Suprapubic skin (tissue), 4 donors: ENCODE measurements around the gene MAPK13. TPM values are rescaled to one million over a fixed set of nuclear protein-coding genes. Genes with fewer than 3 reads are reported as not detected.

Experiments
- DNase-seq, 2 donors: peaks; one replicate each; pipeline ENCODE4 v3.0.0-alpha.2; 2019; ENCODE audit warnings: low spot score in 2 of 2
- H3K27ac ChIP-seq: fragments of 200-600 bp; sonication (generic); one replicate; pipeline ENCODE4 v1.5.1; 2019
- H3K27me3 ChIP-seq: fragments of 200-600 bp; sonication (generic); one replicate; pipeline ENCODE4 v1.5.1; 2019
- H3K36me3 ChIP-seq: fragments of 200-600 bp; sonication (generic); one replicate; pipeline ENCODE4 v1.5.1; 2019
- H3K4me1 ChIP-seq: fragments of 200-600 bp; sonication (generic); one replicate; pipeline ENCODE4 v1.5.1; 2019
- H3K4me3 ChIP-seq: fragments of 200-600 bp; sonication (generic); one replicate; pipeline ENCODE4 v1.5.1; 2019; ENCODE audit warnings: mild to moderate bottlenecking
- H3K9me3 ChIP-seq: fragments of 200-600 bp; sonication (generic); one replicate; pipeline ENCODE4 v1.5.1; 2019
- EP300 ChIP-seq: sonication (generic); formaldehyde crosslinking; IDR thresholded peaks from one replicate; pipeline ENCODE4 v1.6.1; 2017; ENCODE audit warnings: antibody characterized with exemption
- POLR2A ChIP-seq, 2 donors: fragments of 450-650 bp; IDR thresholded peaks; one replicate each; pipeline ENCODE4 v1.6.1; 2017; ENCODE audit warnings: antibody characterized with exemption in 2 of 2, mild to moderate bottlenecking in 2 of 2, moderate library complexity in 2 of 2
- POLR2AphosphoS5 ChIP-seq, 3 donors: sonication (generic); formaldehyde crosslinking; IDR thresholded peaks; one replicate each; pipeline ENCODE4 v1.6.1; 2017; ENCODE audit warnings: antibody characterized with exemption in 3 of 3
- WGBS: methylation state at CpG from one replicate; pipeline ENCODE4 v1.1.5; 2018; 5-methylcytosine and 5-hydroxymethylcytosine counted together
- total RNA-seq, 4 donors: library from RNA; depleted of rRNA; stranded (reverse); fragments of >200 nt; gene quantifications; one replicate each; pipeline ENCODE4 v1.1.0, GENCODE V29; 2016
- TF ChIP-seq, protein P1 (sequence below), 2 donors: fragments of 200-600 bp in 1 of 2; fragments of 450-650 bp in 1 of 2; sonication (generic) in 1 of 2; IDR thresholded peaks; one replicate each; pipeline ENCODE4 v1.5.1; 2016 to 2019; ENCODE audit warnings: antibody characterized with exemption in 2 of 2, mild to moderate bottlenecking in 1 of 2, moderate library complexity in 1 of 2

MAPK13 gene
- total RNA-seq, 4 donors from 2014 or later: 72.5 to 109 (median 105) TPM

DNA sequence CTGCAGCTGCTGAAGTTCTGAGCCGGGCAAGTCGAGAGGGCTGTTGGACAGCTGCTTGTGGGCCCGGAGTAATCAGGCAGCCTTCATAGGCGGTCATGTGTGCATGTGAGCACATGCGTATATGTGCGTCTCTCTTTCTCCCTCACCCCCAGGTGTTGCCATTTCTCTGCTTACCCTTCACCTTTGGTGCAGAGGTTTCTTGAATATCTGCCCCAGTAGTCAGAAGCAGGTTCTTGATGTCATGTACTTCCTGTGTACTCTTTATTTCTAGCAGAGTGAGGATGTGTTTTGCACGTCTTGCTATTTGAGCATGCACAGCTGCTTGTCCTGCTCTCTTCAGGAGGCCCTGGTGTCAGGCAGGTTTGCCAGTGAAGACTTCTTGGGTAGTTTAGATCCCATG lies 21.2 kb upstream of the MAPK13 start:
- Histone ChIP-seq H3K27ac (no peak overlapping the region), H3K27me3 (no peaks in the 10 kb centered on the region), H3K9me3 (no peaks in the 10 kb centered on the region), H3K4me1 (peaks cover 6% of the 10 kb centered on the region), H3K4me3 (no peak overlapping the region), H3K36me3 (peaks cover 60% of the 10 kb centered on the region)
- DNase-seq: no peak
- 86% methylated on average over 7 of the region's 7 CpGs for WGBS
- TF ChIP-seq, protein P1, sequence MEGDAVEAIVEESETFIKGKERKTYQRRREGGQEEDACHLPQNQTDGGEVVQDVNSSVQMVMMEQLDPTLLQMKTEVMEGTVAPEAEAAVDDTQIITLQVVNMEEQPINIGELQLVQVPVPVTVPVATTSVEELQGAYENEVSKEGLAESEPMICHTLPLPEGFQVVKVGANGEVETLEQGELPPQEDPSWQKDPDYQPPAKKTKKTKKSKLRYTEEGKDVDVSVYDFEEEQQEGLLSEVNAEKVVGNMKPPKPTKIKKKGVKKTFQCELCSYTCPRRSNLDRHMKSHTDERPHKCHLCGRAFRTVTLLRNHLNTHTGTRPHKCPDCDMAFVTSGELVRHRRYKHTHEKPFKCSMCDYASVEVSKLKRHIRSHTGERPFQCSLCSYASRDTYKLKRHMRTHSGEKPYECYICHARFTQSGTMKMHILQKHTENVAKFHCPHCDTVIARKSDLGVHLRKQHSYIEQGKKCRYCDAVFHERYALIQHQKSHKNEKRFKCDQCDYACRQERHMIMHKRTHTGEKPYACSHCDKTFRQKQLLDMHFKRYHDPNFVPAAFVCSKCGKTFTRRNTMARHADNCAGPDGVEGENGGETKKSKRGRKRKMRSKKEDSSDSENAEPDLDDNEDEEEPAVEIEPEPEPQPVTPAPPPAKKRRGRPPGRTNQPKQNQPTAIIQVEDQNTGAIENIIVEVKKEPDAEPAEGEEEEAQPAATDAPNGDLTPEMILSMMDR (IDR thresholded peaks at IDR 0.05): no peak
- TF ChIP-seq POLR2AphosphoS5 (IDR thresholded peaks at IDR 0.05): no peak
- TF ChIP-seq EP300: no peak
- TF ChIP-seq POLR2A (IDR thresholded peaks at IDR 0.05): no peak

DNA sequence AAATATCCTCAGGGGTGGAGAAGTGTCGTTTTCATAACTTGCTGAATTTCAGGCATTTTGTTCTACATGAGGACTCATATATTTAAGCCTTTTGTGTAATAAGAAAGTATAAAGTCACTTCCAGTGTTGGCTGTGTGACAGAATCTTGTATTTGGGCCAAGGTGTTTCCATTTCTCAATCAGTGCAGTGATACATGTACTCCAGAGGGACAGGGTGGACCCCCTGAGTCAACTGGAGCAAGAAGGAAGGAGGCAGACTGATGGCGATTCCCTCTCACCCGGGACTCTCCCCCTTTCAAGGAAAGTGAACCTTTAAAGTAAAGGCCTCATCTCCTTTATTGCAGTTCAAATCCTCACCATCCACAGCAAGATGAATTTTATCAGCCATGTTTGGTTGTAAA lies 20.3 kb upstream of the MAPK13 start:
- no peak overlapping the region for H3K27ac ChIP-seq
- peaks cover 54% of the 10 kb centered on the region for H3K36me3 ChIP-seq
- H3K9me3 ChIP-seq: no peaks in the 10 kb centered on the region
- TF ChIP-seq POLR2AphosphoS5 (IDR thresholded peaks at IDR 0.05): no peak
- TF ChIP-seq EP300: no peak
- TF ChIP-seq POLR2A (IDR thresholded peaks at IDR 0.05): no peak
- TF ChIP-seq, protein P1 (IDR thresholded peaks at IDR 0.05): no peak
- H3K4me1 ChIP-seq: peaks cover 9% of the 10 kb centered on the region
- no peaks in the 10 kb centered on the region for H3K27me3 ChIP-seq
- 75% methylated on average over 3 of the region's 3 CpGs for WGBS
- no peak for DNase-seq
- H3K4me3 ChIP-seq: no peak overlapping the region

DNA sequence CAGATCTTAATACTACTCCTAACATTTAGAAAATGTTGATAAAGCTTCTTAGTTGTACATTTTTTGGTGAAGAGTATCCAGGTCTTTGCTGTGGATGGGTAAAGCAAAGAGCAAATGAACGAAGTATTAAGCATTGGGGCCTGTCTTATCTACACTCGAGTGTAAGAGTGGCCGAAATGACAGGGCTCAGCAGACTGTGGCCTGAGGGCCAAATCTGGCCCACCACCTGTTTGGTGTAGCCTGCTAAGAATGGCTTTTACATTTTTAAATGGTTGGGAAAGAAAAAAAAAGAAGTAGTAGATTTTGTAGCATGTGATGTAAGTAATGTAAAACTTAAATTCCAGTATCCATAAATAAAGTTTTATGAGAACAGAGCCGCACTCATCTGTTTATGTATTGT lies 19.4 kb upstream of the MAPK13 start:
- H3K4me3 ChIP-seq: no peak overlapping the region
- H3K27ac ChIP-seq: no peak overlapping the region
- WGBS: 96% methylated on average over 4 of the region's 4 CpGs
- DNase-seq: no peak
- no peak for TF ChIP-seq POLR2A (IDR thresholded peaks at IDR 0.05)
- TF ChIP-seq, protein P1 (IDR thresholded peaks at IDR 0.05): no peak
- TF ChIP-seq EP300: no peak
- no peak for TF ChIP-seq POLR2AphosphoS5 (IDR thresholded peaks at IDR 0.05)
- H3K27me3 ChIP-seq: no peaks in the 10 kb centered on the region
- peaks cover 54% of the 10 kb centered on the region for H3K36me3 ChIP-seq
- no peaks in the 10 kb centered on the region for H3K9me3 ChIP-seq
- peaks cover 9% of the 10 kb centered on the region for H3K4me1 ChIP-seq

DNA sequence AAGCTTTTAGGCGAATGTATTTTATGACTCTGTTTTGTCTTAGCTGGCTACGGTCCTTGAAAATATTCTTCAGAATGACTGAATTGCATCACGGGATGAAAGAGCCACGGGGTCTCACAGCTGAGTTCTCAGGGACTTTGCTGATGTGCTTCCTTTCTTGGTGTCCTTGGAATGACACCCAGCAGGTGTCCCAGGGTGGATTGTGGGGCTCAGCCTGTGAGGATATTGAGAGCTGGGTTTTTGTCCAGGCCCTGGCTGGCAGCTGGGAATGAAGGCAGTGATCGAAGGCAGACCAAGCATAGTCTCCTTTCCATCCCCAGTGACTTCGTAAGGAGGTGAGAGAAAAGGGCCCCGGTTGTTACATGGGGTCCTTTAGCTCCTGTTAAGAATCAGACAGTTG lies 18.8 kb upstream of the MAPK13 start:
- TF ChIP-seq, protein P1 (IDR thresholded peaks at IDR 0.05): no peak
- TF ChIP-seq POLR2A (IDR thresholded peaks at IDR 0.05) (no peak), EP300 (no peak), POLR2AphosphoS5 (IDR thresholded peaks at IDR 0.05) (no peak)
- no peak for DNase-seq
- Histone ChIP-seq H3K4me3 (no peak overlapping the region), H3K27ac (no peak overlapping the region), H3K4me1 (peaks cover 9% of the 10 kb centered on the region), H3K9me3 (no peaks in the 10 kb centered on the region), H3K36me3 (peaks cover 54% of the 10 kb centered on the region), H3K27me3 (no peaks in the 10 kb centered on the region)
- WGBS: 98% methylated on average over 7 of the region's 7 CpGs

DNA sequence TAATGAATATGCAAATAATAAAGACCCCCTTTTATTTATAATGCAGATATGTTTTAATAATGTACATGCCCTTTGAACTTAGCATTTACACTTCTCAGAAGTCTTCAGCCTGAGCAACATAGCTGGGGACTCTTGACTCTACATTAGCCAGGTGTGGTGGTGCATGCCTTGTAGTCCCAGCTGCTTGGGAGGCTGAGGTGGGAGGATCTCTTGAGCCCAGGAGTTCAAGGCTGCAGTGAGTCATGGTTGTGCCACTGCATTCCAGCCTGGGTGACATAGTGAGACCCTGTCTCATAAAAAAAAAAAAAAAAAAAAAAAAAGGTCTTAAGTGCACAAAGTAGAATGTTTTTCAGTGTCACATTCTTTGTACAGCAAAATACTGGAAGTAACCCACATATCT lies 17.3 kb upstream of the MAPK13 start:
- H3K36me3 ChIP-seq: peaks cover 39% of the 10 kb centered on the region

DNA sequence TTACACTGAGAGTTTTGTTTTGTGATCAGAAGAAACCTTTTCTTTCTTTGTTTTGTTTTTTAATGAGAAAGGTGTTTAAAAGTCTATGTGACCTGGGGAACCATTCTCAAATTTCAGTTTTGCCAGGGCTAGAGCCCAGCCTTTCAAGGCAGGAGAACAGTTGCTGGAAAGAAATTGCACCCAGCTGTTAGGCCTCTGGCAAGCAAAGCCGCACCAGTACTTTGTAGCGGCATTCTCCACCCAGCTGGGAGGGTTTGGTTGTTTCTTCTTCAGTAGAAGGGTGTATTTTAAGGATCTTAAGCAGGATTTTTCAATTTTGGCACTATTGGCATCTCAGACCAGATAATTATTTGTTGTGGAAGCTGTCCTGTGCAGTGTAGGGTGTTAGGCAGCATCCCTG lies 16.6 kb upstream of the MAPK13 start:
- Histone ChIP-seq H3K27ac (no peak overlapping the region), H3K4me1 (peaks cover 17% of the 10 kb centered on the region), H3K4me3 (no peak overlapping the region), H3K27me3 (no peaks in the 10 kb centered on the region), H3K36me3 (peaks cover 33% of the 10 kb centered on the region), H3K9me3 (no peaks in the 10 kb centered on the region)
- no peak for TF ChIP-seq POLR2A (IDR thresholded peaks at IDR 0.05)
- TF ChIP-seq POLR2AphosphoS5 (IDR thresholded peaks at IDR 0.05): no peak
- TF ChIP-seq, protein P1 (IDR thresholded peaks at IDR 0.05): no peak
- TF ChIP-seq EP300: no peak
- WGBS: 63% methylated on average over 2 of the region's 2 CpGs
- DNase-seq: no peak

More for the DNA sequence above, 17.3 kb upstream of the MAPK13 start:
- TF ChIP-seq POLR2AphosphoS5 (IDR thresholded peaks at IDR 0.05): no peak
- no peak for TF ChIP-seq EP300
- no peak overlapping the region for H3K4me3 ChIP-seq
- H3K27me3 ChIP-seq: no peaks in the 10 kb centered on the region
- no peaks in the 10 kb centered on the region for H3K9me3 ChIP-seq
- DNase-seq: no peak
- peaks cover 14% of the 10 kb centered on the region for H3K4me1 ChIP-seq
- no peak overlapping the region for H3K27ac ChIP-seq
